HEK293T (cell line): ENCODE data around the gene TTC8.

Experiments
- CTCF ChIA-PET: fragments of 350-600 bp; formaldehyde crosslinking; extraction: SDS; loops from one replicate; lab custom pipeline; 2021; ENCODE audit warnings: antibody characterized with exemption, inconsistent platforms; lab: Yijun Ruan, JAX
- POLR2A ChIA-PET: fragments of 350-600 bp; formaldehyde crosslinking; extraction: SDS; loops from one replicate; lab custom pipeline; 2020; ENCODE audit warnings: antibody characterized with exemption, inconsistent platforms; lab: Yijun Ruan, JAX
- DNase-seq: peaks from one replicate; pipeline ENCODE4 v3.0.0; 2012; ENCODE audit warnings: mixed read lengths; ENCODE audit errors: extremely low spot score
- ARNT ChIP-seq: fragments of 450-650 bp; IDR thresholded peaks from 2 replicates; pipeline ENCODE4 v1.6.1; 2017; ENCODE audit warnings: mild to moderate bottlenecking
- BHLHE40 ChIP-seq: fragments of 450-650 bp; IDR thresholded peaks from 2 replicates; pipeline ENCODE4 v1.6.1; 2016; ENCODE audit warnings: mild to moderate bottlenecking, moderate library complexity, borderline replicate concordance
- CTBP1 ChIP-seq: fragments of 450-650 bp; IDR thresholded peaks from 2 replicates; pipeline ENCODE4 v1.6.1; 2016; ENCODE audit warnings: borderline replicate concordance
- ELF4 ChIP-seq: fragments of 450-650 bp; IDR thresholded peaks from 2 replicates; pipeline ENCODE4 v1.6.1; 2017; ENCODE audit warnings: antibody characterized with exemption
- FOXA1 ChIP-seq: fragments of 450-650 bp; IDR thresholded peaks from 2 replicates; pipeline ENCODE4 v1.6.1; 2016; ENCODE audit warnings: mild to moderate bottlenecking
- FOXK2 ChIP-seq: fragments of 450-650 bp; IDR thresholded peaks from 2 replicates; pipeline ENCODE4 v1.6.1; 2016; ENCODE audit warnings: mild to moderate bottlenecking
- FOXM1 ChIP-seq: fragments of 450-650 bp; IDR thresholded peaks from 2 replicates; pipeline ENCODE4 v1.6.1; 2017; ENCODE audit warnings: mild to moderate bottlenecking, borderline replicate concordance
- HDGF ChIP-seq: fragments of 450-650 bp; IDR thresholded peaks from 2 replicates; pipeline ENCODE4 v1.6.1; 2017; ENCODE audit warnings: antibody characterized with exemption, borderline replicate concordance
- L3MBTL2 ChIP-seq: fragments of 450-650 bp; conservative IDR thresholded peaks from 2 replicates; pipeline ENCODE4 v1.6.1; 2016; ENCODE audit warnings: mild to moderate bottlenecking
- LEF1 ChIP-seq: fragments of 450-650 bp; IDR thresholded peaks from 2 replicates; pipeline ENCODE4 v1.6.1; 2017; ENCODE audit warnings: mild to moderate bottlenecking, borderline replicate concordance
- NFRKB ChIP-seq: fragments of 450-650 bp; IDR thresholded peaks from 2 replicates; pipeline ENCODE4 v1.6.1; 2016; ENCODE audit warnings: mild to moderate bottlenecking, moderate library complexity
- PKNOX1 ChIP-seq: fragments of 450-650 bp; IDR thresholded peaks from 2 replicates; pipeline ENCODE4 v1.6.1; 2016
- SP1 ChIP-seq: fragments of 450-650 bp; IDR thresholded peaks from 2 replicates; pipeline ENCODE4 v1.6.1; 2017
- SUZ12 ChIP-seq: fragments of 450-650 bp; IDR thresholded peaks from 2 replicates; pipeline ENCODE4 v1.6.1; 2016; ENCODE audit warnings: mild to moderate bottlenecking
- TARDBP ChIP-seq: fragments of 450-650 bp; IDR thresholded peaks from 2 replicates; pipeline ENCODE4 v1.6.1; 2016
- ZNF384 ChIP-seq: fragments of 450-650 bp; IDR thresholded peaks from 2 replicates; pipeline ENCODE4 v1.6.1; 2016

Gene TTC8

GRCh38 chr14:88882236-88882635 lies 57.8 kb downstream of the TTC8 start:
- POLR2A ChIA-PET, result no interaction called here
- CTCF ChIA-PET, result no interaction called here
- TF ChIP-seq FOXK2, result no peak
- DNase-seq, result no peak

GRCh38 chr14:88895116-88895515 lies 70.7 kb downstream of the TTC8 start:
- ChIA-PET CTCF (no interaction called here), POLR2A (no interaction called here)
- TF ChIP-seq CTBP1 (no peak), SP1 (no peak), ZNF384 (no peak), FOXK2 (no peak), ARNT (no peak), SUZ12 (no peak), L3MBTL2 (no peak), FOXM1 (no peak), FOXA1 (no peak), ELF4 (no peak), TARDBP (no peak), PKNOX1 (no peak), LEF1 (no peak), HDGF (no peak), NFRKB (no peak), BHLHE40 (no peak)
- DNase-seq, result no peak

- CTCF ChIA-PET, result no interaction called here
- no peak for TF ChIP-seq TARDBP
- TF ChIP-seq LEF1, result no peak
- no peak for TF ChIP-seq ZNF384
- no peak for TF ChIP-seq L3MBTL2
- no peak for TF ChIP-seq FOXM1
- TF ChIP-seq NFRKB, result no peak
- no peak for TF ChIP-seq FOXK2
- no peak for TF ChIP-seq ELF4
- TF ChIP-seq FOXA1, result no peak
- no peak for TF ChIP-seq BHLHE40
- TF ChIP-seq CTBP1, result no peak
- TF ChIP-seq SUZ12, result no peak
- no peak for TF ChIP-seq HDGF
Measured at GRCh38 chr14:88901189-88901588, 76.7 kb downstream of the TTC8 start.

GRCh38 chr14:88901991-88902390 lies 77.5 kb downstream of the TTC8 start:
- no peak for DNase-seq
- ChIA-PET POLR2A (no interaction called here), CTCF (no interaction called here)
- TF ChIP-seq BHLHE40, result no peak
- TF ChIP-seq L3MBTL2, result no peak
- no peak for TF ChIP-seq HDGF
- no peak for TF ChIP-seq NFRKB

More at GRCh38 chr14:88901189-88901588, 76.7 kb downstream of the TTC8 start:
- DNase-seq, result no peak
- POLR2A ChIA-PET, result no interaction called here

GRCh38 chr14:88902850-88903249 lies 78.4 kb downstream of the TTC8 start:
- no peak for DNase-seq
- TF ChIP-seq CTBP1 (no peak), SP1 (no peak), PKNOX1 (no peak), L3MBTL2 (no peak), ZNF384 (no peak), FOXA1 (no peak), TARDBP (no peak), FOXK2 (no peak), FOXM1 (no peak), LEF1 (no peak), NFRKB (no peak), ARNT (no peak), HDGF (no peak), SUZ12 (no peak), BHLHE40 (no peak), ELF4 (no peak)
- CTCF ChIA-PET, result no interaction called here
- POLR2A ChIA-PET, result no interaction called here

- no peak for DNase-seq
- CTCF ChIA-PET, result no interaction called here
- TF ChIP-seq NFRKB (no peak), BHLHE40 (no peak), PKNOX1 (no peak), CTBP1 (no peak), FOXA1 (no peak), HDGF (no peak), FOXM1 (no peak), ARNT (no peak), ELF4 (no peak), SP1 (no peak)
- POLR2A ChIA-PET, result no interaction called here
Measured at GRCh38 chr14:88904206-88904647, 79.8 kb downstream of the TTC8 start.

GRCh38 chr14:88904864-88905263 lies 80.4 kb downstream of the TTC8 start:
- TF ChIP-seq LEF1 (no peak), HDGF (no peak), ARNT (no peak), FOXM1 (no peak), FOXA1 (no peak), ZNF384 (no peak), FOXK2 (no peak), NFRKB (no peak), PKNOX1 (no peak), SUZ12 (no peak), ELF4 (no peak), L3MBTL2 (no peak), CTBP1 (no peak), BHLHE40 (no peak), SP1 (no peak), TARDBP (no peak)
- ChIA-PET CTCF (no interaction called here), POLR2A (no interaction called here)
- no peak for DNase-seq
